IMR-90 (cell line): ENCODE results near the gene CXCL17. TPM values are rescaled to one million over a fixed set of nuclear protein-coding genes. Genes with fewer than 3 reads are reported as not detected.

ENCODE experiments used
- ATAC-seq: fragments of 200-7000 bp; cut with Tn5 transposase; 2 replicates; pipeline ENCODE4 v1.9.1; 2020; ENCODE audit warnings: low read depth, mild to moderate bottlenecking, moderate library complexity
- BruUV-seq: library from RNA; stranded (reverse); fragments of 400-500 nt; replicated peaks from 2 replicates; lab custom pipeline; 2021; lab: Mats Ljungman, UMichigan
- CTCF ChIA-PET: fragments of 300-600 bp; formaldehyde crosslinking; extraction: SDS; loops from one replicate; lab custom pipeline; 2021; ENCODE audit warnings: antibody characterized with exemption; lab: Yijun Ruan, JAX
- POLR2A ChIA-PET: fragments of 300-600 bp; sonication (Branson Sonifier 250); formaldehyde crosslinking; loops from one replicate; lab custom pipeline; 2022; ENCODE audit warnings: antibody characterized with exemption; ENCODE audit not compliant: unreplicated experiment; lab: Charles Lee
- DNase-seq: peaks from one replicate; pipeline ENCODE4 v3.0.0; 2013
- H2AFZ ChIP-seq: replicated peaks from 2 replicates; pipeline ENCODE3; 2013; ENCODE audit warnings: low read length, mild to moderate bottlenecking; ENCODE audit not compliant: poor library complexity
- H2AK5ac ChIP-seq: 2 replicates; pipeline ENCODE4 v1.6.1; 2013; ENCODE audit warnings: low read depth, low read length, inconsistent platforms
- H2AK9ac ChIP-seq: replicated peaks from 2 replicates; pipeline ENCODE3; 2013; ENCODE audit warnings: mild to moderate bottlenecking, low read depth, low read length, moderate library complexity; ENCODE audit not compliant: poor library complexity
- H2BK120ac ChIP-seq: 2 replicates; pipeline ENCODE4 v1.6.1; 2013; ENCODE audit warnings: low read depth, low read length, inconsistent platforms
- H2BK15ac ChIP-seq: 3 replicates; pipeline ENCODE4 v1.6.1; 2013; ENCODE audit warnings: low read depth, low read length, inconsistent platforms
- H2BK20ac ChIP-seq: 2 replicates; pipeline ENCODE4 v1.6.1; 2013; ENCODE audit warnings: low read depth, mild to moderate bottlenecking, inconsistent platforms, low read length, moderate library complexity
- H2BK5ac ChIP-seq: 2 replicates; pipeline ENCODE4 v1.6.1; 2013; ENCODE audit warnings: mild to moderate bottlenecking, low read depth, low read length, inconsistent platforms; ENCODE audit not compliant: poor library complexity, severe bottlenecking
- H3K14ac ChIP-seq: replicated peaks from 2 replicates; pipeline ENCODE4 v1.6.1; 2013; ENCODE audit warnings: low read depth, low read length, inconsistent platforms
- H3K18ac ChIP-seq: 2 replicates; pipeline ENCODE4 v1.6.1; 2013; ENCODE audit warnings: low read depth, low read length, control low read depth
- H3K23ac ChIP-seq: 2 replicates; pipeline ENCODE4 v1.6.1; 2013; ENCODE audit warnings: low read depth, low read length, inconsistent platforms
- H3K27ac ChIP-seq: 2 replicates; pipeline ENCODE4 v1.5.1; 2013; ENCODE audit warnings: mild to moderate bottlenecking, control low read depth, low read length; ENCODE audit not compliant: insufficient read depth
- H3K27me3 ChIP-seq: 2 replicates; pipeline ENCODE4 v1.6.1; 2013; ENCODE audit warnings: low read length; ENCODE audit not compliant: control insufficient read depth, insufficient read depth
- H3K36me3 ChIP-seq: 2 replicates; pipeline ENCODE4 v1.6.1; 2013; ENCODE audit warnings: low read length, mixed read lengths; ENCODE audit not compliant: control insufficient read depth, insufficient read depth
- H3K4ac ChIP-seq: 2 replicates; pipeline ENCODE4 v1.6.1; 2013; ENCODE audit warnings: low read depth, low read length, inconsistent platforms
- H3K4me1 ChIP-seq: 2 replicates; pipeline ENCODE4 v1.6.1; 2013; ENCODE audit warnings: low read length, mixed read lengths; ENCODE audit not compliant: control insufficient read depth, insufficient read depth
- H3K4me2 ChIP-seq: 2 replicates; pipeline ENCODE4 v1.6.1; 2013; ENCODE audit warnings: low read depth, mild to moderate bottlenecking, control low read depth, low read length, moderate library complexity
- H3K4me3 ChIP-seq: 2 replicates; pipeline ENCODE4 v1.5.1; 2013; ENCODE audit warnings: low read depth, mild to moderate bottlenecking, control low read depth, low read length, moderate library complexity; ENCODE audit not compliant: insufficient read depth
- H3K56ac ChIP-seq: 2 replicates; pipeline ENCODE4 v1.6.1; 2013; ENCODE audit warnings: low read length, inconsistent platforms; ENCODE audit not compliant: insufficient read depth; ENCODE audit errors: extremely low read depth
- H3K79me1 ChIP-seq, 2 experiments: 2 replicates each; pipeline ENCODE4 v1.6.1; 2013; ENCODE audit warnings: low read length in 2 of 2, inconsistent platforms in 1 of 2, low read depth in 1 of 2
- H3K9ac ChIP-seq: 2 replicates; pipeline ENCODE4 v1.6.1; 2013; ENCODE audit warnings: low read depth, low read length, control low read depth
- H3K9me1 ChIP-seq: 2 replicates; pipeline ENCODE4 v1.6.1; 2013; ENCODE audit warnings: low read length, inconsistent platforms; ENCODE audit not compliant: insufficient read depth
- H3K9me3 ChIP-seq: 2 replicates; pipeline ENCODE4 v1.6.1; 2013; ENCODE audit warnings: low read length; ENCODE audit not compliant: control insufficient read depth, insufficient read depth
- H4K20me1 ChIP-seq: 2 replicates; pipeline ENCODE4 v1.6.1; 2013; ENCODE audit warnings: low read length, inconsistent platforms; ENCODE audit not compliant: insufficient read depth
- H4K5ac ChIP-seq: 2 replicates; pipeline ENCODE4 v1.6.1; 2013; ENCODE audit warnings: mild to moderate bottlenecking, low read depth, low read length, control low read depth
- H4K8ac ChIP-seq, 2 experiments: 2 replicates each; pipeline ENCODE4 v1.6.1; 2013; ENCODE audit warnings: low read depth in 2 of 2, low read length in 2 of 2, control low read depth in 1 of 2, inconsistent platforms in 1 of 2
- H4K91ac ChIP-seq: 2 replicates; pipeline ENCODE4 v1.6.1; 2013; ENCODE audit warnings: low read depth, low read length, inconsistent platforms; ENCODE audit not compliant: insufficient read depth
- BHLHE40 ChIP-seq: fragments of 150-350 bp; IDR thresholded peaks from 2 replicates; pipeline ENCODE4 v1.6.1; 2016; ENCODE audit warnings: mild to moderate bottlenecking, low read depth, low read length
- POLR2A ChIP-seq: IDR thresholded peaks from 2 replicates; pipeline ENCODE4 v1.6.1; 2012; ENCODE audit warnings: mild to moderate bottlenecking, low read depth, low read length
- RCOR1 ChIP-seq: IDR thresholded peaks from 2 replicates; pipeline ENCODE4 v1.6.1; 2012; ENCODE audit warnings: mild to moderate bottlenecking, low read length, improper control_type of control experiment; ENCODE audit not compliant: insufficient replicate concordance
- WGBS, 2 experiments: methylation state at CpG; one replicate each; pipeline versions ENCODE4 v1.1.5 to v1.1.7; 2013; ENCODE audit warnings: missing lambda C conversion rate in 2 of 2; ENCODE audit not compliant: insufficient read length in 1 of 2; ENCODE audit errors: extremely low coverage in 2 of 2; 5-methylcytosine and 5-hydroxymethylcytosine counted together
- dilution Hi-C: fragments of 300-500 bp; cut with HindIII; formaldehyde crosslinking; loops from one replicate; pipeline ENCODE4 v1.14.3; 2018; ENCODE audit warnings: low sequenced_read_pairs; ENCODE audit not compliant: unreplicated experiment
- in situ Hi-C: fragments of 300-500 bp; cut with MboI; formaldehyde crosslinking; loops from 3 replicates; pipeline ENCODE4 v1.14.3; 2019; ENCODE audit warnings: low sequenced_read_pairs, inconsistent platforms, mixed read lengths
- intact Hi-C: fragments of 100-400 bp; cut with micrococcal nuclease; formaldehyde crosslinking; loops from 2 replicates; pipeline ENCODE4 v1.10.0; 2022
- polyA plus RNA-seq, 3 experiments: library from polyadenylated mRNA; depleted of rRNA; stranded (reverse); fragments of >200 nt; gene quantifications; 2 replicates each; pipeline ENCODE4 v1.2.3, GENCODE V29; 2012; ENCODE audit warnings: low replicate concordance in 1 of 3
- total RNA-seq: library from RNA; depleted of rRNA; stranded (reverse); fragments of >200 nt; gene quantifications from 2 replicates; pipeline ENCODE4 v1.2.3, GENCODE V29; 2012

Gene CXCL17
- total and polyA plus RNA-seq, 2 of the 4 experiments (the other 2 are of a cell fraction), result not detected

DNA sequence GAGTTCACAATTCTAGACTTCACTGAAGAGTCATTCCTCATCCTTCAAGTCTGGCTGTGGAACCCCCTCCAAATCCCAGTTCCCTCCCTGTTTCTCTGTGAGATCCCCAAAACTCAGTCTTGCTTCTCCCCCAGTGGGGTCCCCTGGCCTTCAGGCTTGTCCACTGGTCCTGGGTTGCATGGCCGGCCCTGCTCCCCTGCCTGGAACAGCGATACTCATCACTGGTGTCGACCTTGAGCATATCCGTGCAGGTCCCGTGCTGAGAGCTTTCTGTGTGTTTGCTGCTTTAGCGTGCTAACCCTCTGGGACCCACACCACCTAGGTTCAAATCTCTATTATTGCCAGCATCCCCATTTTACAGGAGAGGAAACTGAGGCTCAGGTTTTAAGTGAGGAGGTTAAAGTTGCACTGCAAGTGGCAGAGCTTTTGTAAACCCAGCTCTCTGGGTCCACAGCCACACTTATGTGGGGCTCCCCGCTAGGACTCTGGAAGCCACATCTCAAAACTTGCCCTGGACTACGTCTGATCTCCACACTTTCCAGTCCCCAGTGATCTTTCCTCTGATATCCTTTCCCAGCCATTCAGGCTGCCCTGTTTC is 31.1 kb downstream of the CXCL17 start:
- Histone ChIP-seq H2AFZ (no peak overlapping the region), H4K20me1 (peaks cover 10% of the 10 kb centered on the region), H4K5ac (no peak overlapping the region), H4K8ac (no peak overlapping the region), H3K14ac (no peak overlapping the region), H2BK15ac (no peak overlapping the region), H3K9ac (no peak overlapping the region), H3K23ac (no peak overlapping the region), H3K27me3 (no peaks in the 10 kb centered on the region), H4K91ac (no peak overlapping the region), H3K9me3 (no peaks in the 10 kb centered on the region), H3K79me1 (no peaks in the 10 kb centered on the region; a peak in 1 of 4 replicates), H3K36me3 (peaks cover 1% of the 10 kb centered on the region; the same call in 1 of the 2 replicates), H3K4me1 (no peaks in the 10 kb centered on the region), H2BK20ac (no peak overlapping the region), H3K9me1 (0 out of 2 replicates have a peak, but pooled peaks cover 4% of the 10 kb centered on the region), H3K4me2 (no peak overlapping the region), H2BK5ac (no peak overlapping the region), H3K4me3 (no peak overlapping the region), H3K18ac (no peak overlapping the region), H2BK120ac (no peak overlapping the region), H3K56ac (no peak overlapping the region), H3K27ac (no peak overlapping the region), H3K4ac (no peak overlapping the region), H2AK5ac (no peak overlapping the region), H2AK9ac (peak overlapping the region; percentile 65)
- dilution Hi-C loops, result no loop called here
- WGBS, 2 experiments, result 92% methylated on average over 5 of the region's 8 CpGs; no CpG with 5 or more reads in 1 of the 2 experiments
- ChIA-PET CTCF (no interaction called here), POLR2A (no interaction called here)
- intact Hi-C loops, result no loop called here
- BruUV-seq, result no TSS peak
- DNase-seq (no peak), ATAC-seq (no peak)
- in situ Hi-C loops, result no loop called here
- TF ChIP-seq BHLHE40 (no peak), RCOR1 (no peak), POLR2A (no peak)
